ENCODE measurements around the gene PCBP3. TPM values are rescaled to one million over a fixed set of nuclear protein-coding genes. Genes with fewer than 3 reads are reported as not detected.
"Not testable (repeated sequence)": the region's sequence is repeated elsewhere in the genome, so short reads cannot be mapped to it uniquely, and the experiment has no call there.

PCBP3 gene
- total and polyA plus RNA-seq, 4 donors: 14.3 to 30.0 (median 22.5) TPM

GRCh38 chr21:45893740-45894449 lies 250.4 kb downstream of the PCBP3 start:
- H3K27me3 ChIP-seq (ENCODE audit: control insufficient read depth, insufficient read depth, low read length): no peaks in the 10 kb centered on the region
- H3K36me3 ChIP-seq (ENCODE audit: control insufficient read depth, insufficient read depth, low read length): peaks cover 15% of the 10 kb centered on the region
- DNase-seq (ENCODE audit: low read depth in 4 of 6, low spot score in 6 of 6): peak in 1 of 6 donors; percentile 51
- no peaks in the 10 kb centered on the region for H3K9me3 ChIP-seq (ENCODE audit: control insufficient read depth, insufficient read depth, low read length)
- 61% methylated on average over 16 of the region's 16 CpGs for WGBS (ENCODE audit: insufficient coverage)
- H3K27ac ChIP-seq (ENCODE audit: low read depth, low read length): no peak overlapping the region
- no peak overlapping the region for H3K4me3 ChIP-seq (ENCODE audit: low read depth, low read length)
- H3K4me1 ChIP-seq (ENCODE audit: control insufficient read depth, insufficient read depth, low read length): peaks cover 57% of the 10 kb centered on the region

- DNase-seq (ENCODE audit: low read depth in 4 of 6, low spot score in 6 of 6): peak in 1 of 6 donors; percentile 51
- Histone ChIP-seq H3K27me3 (ENCODE audit: control insufficient read depth, insufficient read depth, low read length) (no peaks in the 10 kb centered on the region), H3K36me3 (ENCODE audit: control insufficient read depth, insufficient read depth, low read length) (peaks cover 15% of the 10 kb centered on the region), H3K4me3 (ENCODE audit: low read depth, low read length) (no peak overlapping the region), H3K9me3 (ENCODE audit: control insufficient read depth, insufficient read depth, low read length) (no peaks in the 10 kb centered on the region), H3K4me1 (ENCODE audit: control insufficient read depth, insufficient read depth, low read length) (peaks cover 52% of the 10 kb centered on the region), H3K27ac (ENCODE audit: low read depth, low read length) (no peak overlapping the region)
- 62% methylated on average over 5 of the region's 9 CpGs for WGBS (ENCODE audit: insufficient coverage)
These were observed 250.9 kb downstream of the PCBP3 start for GRCh38 chr21:45894450-45894825.

- peaks cover 45% of the 10 kb centered on the region for H3K4me1 ChIP-seq (ENCODE audit: control insufficient read depth, insufficient read depth, low read length)
- H3K9me3 ChIP-seq (ENCODE audit: control insufficient read depth, insufficient read depth, low read length): no peaks in the 10 kb centered on the region
- H3K36me3 ChIP-seq (ENCODE audit: control insufficient read depth, insufficient read depth, low read length): peaks cover 21% of the 10 kb centered on the region
- no peak overlapping the region for H3K27ac ChIP-seq (ENCODE audit: low read depth, low read length)
- H3K27me3 ChIP-seq (ENCODE audit: control insufficient read depth, insufficient read depth, low read length): no peaks in the 10 kb centered on the region
- WGBS (ENCODE audit: insufficient coverage): 73% methylated on average over 18 of the region's 22 CpGs
- H3K4me3 ChIP-seq (ENCODE audit: low read depth, low read length): no peak overlapping the region
- DNase-seq (ENCODE audit: low read depth in 4 of 6, low spot score in 6 of 6): no peak
These were observed 251.6 kb downstream of the PCBP3 start for GRCh38 chr21:45894906-45895777.

- Histone ChIP-seq H3K27ac (ENCODE audit: low read depth, low read length) (no peak overlapping the region), H3K9me3 (ENCODE audit: control insufficient read depth, insufficient read depth, low read length) (no peaks in the 10 kb centered on the region), H3K4me1 (ENCODE audit: control insufficient read depth, insufficient read depth, low read length) (peaks cover 44% of the 10 kb centered on the region), H3K27me3 (ENCODE audit: control insufficient read depth, insufficient read depth, low read length) (no peaks in the 10 kb centered on the region), H3K36me3 (ENCODE audit: control insufficient read depth, insufficient read depth, low read length) (peaks cover 24% of the 10 kb centered on the region), H3K4me3 (ENCODE audit: low read depth, low read length) (no peak overlapping the region)
- no peak for DNase-seq (ENCODE audit: low read depth in 4 of 6, low spot score in 6 of 6)
- WGBS (ENCODE audit: insufficient coverage): 94% methylated on average over 17 of the region's 17 CpGs
These were observed 252.3 kb downstream of the PCBP3 start for GRCh38 chr21:45895778-45896370.

GRCh38 chr21:45896431-45896830 lies 252.9 kb downstream of the PCBP3 start:
- not testable (repeated sequence) for H3K4me3 ChIP-seq (ENCODE audit: low read depth, low read length); H3K9me3 ChIP-seq (ENCODE audit: control insufficient read depth, insufficient read depth, low read length); DNase-seq (ENCODE audit: low read depth in 4 of 6, low spot score in 6 of 6); H3K27me3 ChIP-seq (ENCODE audit: control insufficient read depth, insufficient read depth, low read length); H3K27ac ChIP-seq (ENCODE audit: low read depth, low read length)
- 85% methylated on average over 13 of the region's 18 CpGs for WGBS (ENCODE audit: insufficient coverage)
- H3K4me1 ChIP-seq (ENCODE audit: control insufficient read depth, insufficient read depth, low read length): peaks cover 47% of the 10 kb centered on the region
- H3K36me3 ChIP-seq (ENCODE audit: control insufficient read depth, insufficient read depth, low read length): peaks cover 30% of the 10 kb centered on the region

- whole genome bisulfite sequencing (ENCODE audit: insufficient coverage): 91% methylated on average over 25 of the region's 25 CpGs
These were observed 253.9 kb downstream of the PCBP3 start for GRCh38 chr21:45897191-45898027.

GRCh38 chr21:45898028-45898350 lies 254.5 kb downstream of the PCBP3 start:
- Histone ChIP-seq H3K9me3 (ENCODE audit: control insufficient read depth, insufficient read depth, low read length) (no peaks in the 10 kb centered on the region), H3K36me3 (ENCODE audit: control insufficient read depth, insufficient read depth, low read length) (peaks cover 34% of the 10 kb centered on the region), H3K4me3 (ENCODE audit: low read depth, low read length) (no peak overlapping the region), H3K27me3 (ENCODE audit: control insufficient read depth, insufficient read depth, low read length) (no peaks in the 10 kb centered on the region), H3K4me1 (ENCODE audit: control insufficient read depth, insufficient read depth, low read length) (peaks cover 31% of the 10 kb centered on the region), H3K27ac (ENCODE audit: low read depth, low read length) (no peak overlapping the region)
- 76% methylated on average over 4 of the region's 8 CpGs for WGBS (ENCODE audit: insufficient coverage)
- no peak for DNase-seq (ENCODE audit: low read depth in 4 of 6, low spot score in 6 of 6)

More at GRCh38 chr21:45897191-45898027, 253.9 kb downstream of the PCBP3 start:
- no peak overlapping the region for H3K27ac ChIP-seq (ENCODE audit: low read depth, low read length)
- peaks cover 30% of the 10 kb centered on the region for H3K36me3 ChIP-seq (ENCODE audit: control insufficient read depth, insufficient read depth, low read length)
- no peak for DNase-seq (ENCODE audit: low read depth in 4 of 6, low spot score in 6 of 6)
- peaks cover 37% of the 10 kb centered on the region for H3K4me1 ChIP-seq (ENCODE audit: control insufficient read depth, insufficient read depth, low read length)
- no peaks in the 10 kb centered on the region for H3K9me3 ChIP-seq (ENCODE audit: control insufficient read depth, insufficient read depth, low read length)
- no peak overlapping the region for H3K4me3 ChIP-seq (ENCODE audit: low read depth, low read length)
- no peaks in the 10 kb centered on the region for H3K27me3 ChIP-seq (ENCODE audit: control insufficient read depth, insufficient read depth, low read length)

GRCh38 chr21:45898781-45899180 lies 255.3 kb downstream of the PCBP3 start:
- no peak for DNase-seq (ENCODE audit: low read depth in 4 of 6, low spot score in 6 of 6)
- Histone ChIP-seq H3K36me3 (ENCODE audit: control insufficient read depth, insufficient read depth, low read length) (peaks cover 34% of the 10 kb centered on the region), H3K27me3 (ENCODE audit: control insufficient read depth, insufficient read depth, low read length) (no peaks in the 10 kb centered on the region), H3K4me3 (ENCODE audit: low read depth, low read length) (no peak overlapping the region), H3K4me1 (ENCODE audit: control insufficient read depth, insufficient read depth, low read length) (peaks cover 23% of the 10 kb centered on the region), H3K27ac (ENCODE audit: low read depth, low read length) (no peak overlapping the region), H3K9me3 (ENCODE audit: control insufficient read depth, insufficient read depth, low read length) (no peaks in the 10 kb centered on the region)
- 86% methylated on average over 22 of the region's 24 CpGs for WGBS (ENCODE audit: insufficient coverage)

Measured in spinal cord (tissue), 10 donors.